HG03175 (cell line): Measurements from ENCODE around the gene PSMB4.
"Not testable (repeated sequence)": the region's sequence is repeated elsewhere in the genome, so short reads cannot be mapped to it uniquely, and the experiment has no call there.

ENCODE experiments used
- ATAC-seq: cut with Tn5 transposase; IDR thresholded peaks from one replicate; pipeline ENCODE4 v1.9.1; 2021; ENCODE audit warnings: mild to moderate bottlenecking, moderate library complexity; ENCODE audit not compliant: unreplicated experiment

The PSMB4 gene

GRCh38 chr1:151436985-151437384, 37.6 kb downstream of the PSMB4 start:
- ATAC-seq = no peak

- ATAC-seq = not testable (repeated sequence)
These were observed 38.0 kb downstream of the PSMB4 start for GRCh38 chr1:151437396-151437795.

GRCh38 chr1:151443846-151444782, 44.7 kb downstream of the PSMB4 start:
- ATAC-seq = peak; percentile 52

GRCh38 chr1:151444783-151445177, 45.4 kb downstream of the PSMB4 start:
- no peak for ATAC-seq

- no peak for ATAC-seq
These were observed 48.3 kb downstream of the PSMB4 start for GRCh38 chr1:151447696-151448095.
